K562 (cell line): ENCODE results near the gene SLC2A13. TPM values are rescaled to one million over a fixed set of nuclear protein-coding genes. Genes with fewer than 3 reads are reported as not detected.

Source experiments
- ATAC-seq: fragments of 200-7000 bp; cut with Tn5 transposase; 3 replicates; pipeline ENCODE4 v1.9.1; 2020; ENCODE audit warnings: moderate library complexity
- BruUV-seq: library from RNA; stranded (reverse); fragments of 400-500 nt; replicated peaks from 2 replicates; lab custom pipeline; 2021; lab: Mats Ljungman, UMichigan
- CTCF ChIA-PET: fragments of 300-600 bp; formaldehyde crosslinking; extraction: SDS; loops from one replicate; lab custom pipeline; 2021; ENCODE audit warnings: low intra/inter-chr PET ratio; lab: Yijun Ruan, JAX
- POLR2A ChIA-PET: fragments of 300-600, 350-650 bp; sonication (Branson Sonifier 250); formaldehyde crosslinking; extraction: SDS; loops from one replicate; lab custom pipeline; 2021; ENCODE audit warnings: antibody characterized with exemption, inconsistent platforms; lab: Yijun Ruan, JAX
- DNase-seq, 4 experiments: peaks; one replicate each; pipeline versions ENCODE4 v3.0.0 to v3.0.0-alpha.2; 2011 to 2018; ENCODE audit warnings: low spot score in 3 of 4, mixed read lengths in 3 of 4; ENCODE audit errors: extremely low read depth in 1 of 4
- FAIRE-seq: peaks from 2 replicates; lab custom pipeline; 2011; peaks lifted over from hg19 to GRCh38; lab: Jason Lieb, UNC
- H2AFZ ChIP-seq: 2 replicates; pipeline ENCODE4 v1.6.0; 2011; ENCODE audit warnings: low read depth, low read length, control low read depth, inconsistent platforms
- H3K27ac ChIP-seq: fragments of 200-600 bp; 3 replicates; pipeline ENCODE4 v1.8.0; 2011; ENCODE audit warnings: low read depth, mild to moderate bottlenecking, control low read depth, inconsistent platforms, low read length, moderate library complexity, mixed read lengths; ENCODE audit errors: extremely low read depth
- H3K27me3 ChIP-seq, 2 experiments: fragments of 300-600 bp in 1 of 2; 2 replicates in 1 of 2; 3 replicates in 1 of 2; pipeline versions ENCODE4 v1.6.0 to v1.8.0; 2011; ENCODE audit warnings: inconsistent platforms in 2 of 2, low read length in 2 of 2, mild to moderate bottlenecking in 1 of 2, mixed read lengths in 1 of 2, moderate library complexity in 1 of 2; ENCODE audit not compliant: control insufficient read depth in 2 of 2, insufficient read depth in 2 of 2
- H3K36me3 ChIP-seq: fragments of 300-600 bp; 3 replicates; pipeline ENCODE4 v1.8.0; 2011; ENCODE audit warnings: mild to moderate bottlenecking, low read length, inconsistent platforms; ENCODE audit not compliant: control insufficient read depth, insufficient read depth
- H3K4me1 ChIP-seq, 2 experiments: fragments of 200-600 bp in 1 of 2; replicated peaks in 1 of 2; 2 replicates in 1 of 2; 3 replicates in 1 of 2; pipeline versions ENCODE4 v1.5.1 to v1.8.0; 2011; ENCODE audit warnings: inconsistent platforms in 2 of 2, low read length in 2 of 2, mild to moderate bottlenecking in 1 of 2, mixed read lengths in 1 of 2, moderate library complexity in 1 of 2; ENCODE audit not compliant: control insufficient read depth in 2 of 2, insufficient read depth in 2 of 2
- H3K4me2 ChIP-seq: 2 replicates; pipeline ENCODE4 v1.6.1; 2011; ENCODE audit warnings: low read length, control low read depth, inconsistent platforms, mixed read lengths; ENCODE audit not compliant: insufficient read depth
- H3K4me3 ChIP-seq: fragments of 200-600 bp; sonication (generic), shearing (Covaris generic); 2 replicates; pipeline ENCODE4 v1.5.1; 2016; ENCODE audit warnings: control low read depth, inconsistent platforms
- H3K79me2 ChIP-seq: fragments of 200-600 bp; 3 replicates; pipeline ENCODE4 v1.8.0; 2011; ENCODE audit warnings: low read length, inconsistent platforms; ENCODE audit not compliant: control insufficient read depth, insufficient read depth
- H3K9ac ChIP-seq, 2 experiments: 2 replicates each; pipeline versions ENCODE4 v1.6.0 to v1.6.1; 2011; ENCODE audit warnings: low read depth in 2 of 2, low read length in 2 of 2, control low read depth in 1 of 2, inconsistent platforms in 1 of 2, mild to moderate bottlenecking in 1 of 2, mixed read lengths in 1 of 2; ENCODE audit not compliant: insufficient read depth in 1 of 2
- H3K9me1 ChIP-seq: one replicate; pipeline ENCODE4 v1.6.0; 2011; ENCODE audit warnings: inconsistent platforms, mild to moderate bottlenecking, low read length, moderate library complexity; ENCODE audit not compliant: control insufficient read depth, insufficient read depth
- H3K9me3 ChIP-seq: replicated peaks from 2 replicates; pipeline ENCODE4 v1.5.1; 2011; ENCODE audit warnings: low read depth, low read length, inconsistent platforms; ENCODE audit not compliant: control insufficient read depth, insufficient read depth
- H4K20me1 ChIP-seq: replicated peaks from 2 replicates; pipeline ENCODE4 v1.6.1; 2011; ENCODE audit warnings: low read length, inconsistent platforms, mixed read lengths; ENCODE audit not compliant: control insufficient read depth, insufficient read depth
- ATF7 ChIP-seq: fragments of 450-650 bp; IDR thresholded peaks from 2 replicates; pipeline ENCODE4 v1.7.1; 2014; ENCODE audit warnings: mild to moderate bottlenecking, moderate library complexity
- CCAR2 ChIP-seq: fragments of 200-400 bp; formaldehyde crosslinking; IDR thresholded peaks from 2 replicates; pipeline ENCODE4 v1.6.1; 2017; ENCODE audit warnings: mild to moderate bottlenecking, low read depth, low read length
- CHD1 ChIP-seq: fragments of 200-600 bp; sonication (generic); IDR thresholded peaks from one replicate; pipeline ENCODE4 v1.6.1; 2012; ENCODE audit warnings: mild to moderate bottlenecking, moderate library complexity, low read length, inconsistent platforms
- E2F3 ChIP-seq: fragments of 250-450 bp; sonication (Bioruptor Pico); IDR thresholded peaks from 2 replicates; pipeline ENCODE4 v1.4.0; 2020; ENCODE audit warnings: mild to moderate bottlenecking
- EP400 ChIP-seq: fragments of 450-650 bp; IDR thresholded peaks from 2 replicates; pipeline ENCODE4 v1.6.1; 2017; ENCODE audit warnings: antibody characterized with exemption, mild to moderate bottlenecking, moderate library complexity
- GABPB2 ChIP-seq: fragments of 250-450 bp; sonication (Bioruptor Pico); conservative IDR thresholded peaks from 2 replicates; pipeline ENCODE4 v1.5.1; 2021; ENCODE audit warnings: mild to moderate bottlenecking
- GTF2E2 ChIP-seq: fragments of 200-800 bp; sonication (Bioruptor generic); IDR thresholded peaks from 2 replicates; pipeline ENCODE4 v1.6.1; 2016; ENCODE audit warnings: missing genetic modification characterization, missing compliant biosample characterization
- HDAC1 ChIP-seq, 2 experiments: fragments of 450-650 bp; IDR thresholded peaks; 2 replicates each; pipeline ENCODE4 v1.6.1; 2016 to 2017; ENCODE audit warnings: inconsistent platforms in 1 of 2, mild to moderate bottlenecking in 1 of 2, moderate library complexity in 1 of 2
- HOXB6 ChIP-seq: fragments of 250-450 bp; sonication (Bioruptor Pico); IDR thresholded peaks from 2 replicates; pipeline ENCODE4 v1.5.1; 2022; ENCODE audit warnings: mild to moderate bottlenecking, borderline replicate concordance
- MCM7 ChIP-seq, 2 experiments: fragments of 450-650 bp; IDR thresholded peaks; 2 replicates each; pipeline ENCODE4 v1.6.1; 2016 to 2018
- NBN ChIP-seq: fragments of 450-650 bp; IDR thresholded peaks from 2 replicates; pipeline ENCODE4 v1.6.1; 2016; ENCODE audit warnings: low read depth, mild to moderate bottlenecking
- RFX7 ChIP-seq: fragments of 250-450 bp; sonication (Bioruptor Pico); IDR thresholded peaks from 2 replicates; pipeline ENCODE4 v1.5.1; 2021; ENCODE audit warnings: mild to moderate bottlenecking
- TAL1 ChIP-seq: fragments of 450-650 bp; IDR thresholded peaks from 2 replicates; pipeline ENCODE4 v1.6.1; 2016; ENCODE audit warnings: mild to moderate bottlenecking
- ZNF165 ChIP-seq: fragments of 250-450 bp; sonication (Bioruptor Pico); IDR thresholded peaks from 2 replicates; pipeline ENCODE4 v1.4.0; 2020; ENCODE audit warnings: borderline replicate concordance
- WGBS: fragments of 100-300 bp; shearing (Covaris generic); methylation state at CpG from one replicate; pipeline ENCODE4 v1.1.6; 2016; ENCODE audit warnings: low coverage, mixed read lengths; ENCODE audit not compliant: insufficient coverage; ENCODE audit errors: missing lambda C conversion rate; 5-methylcytosine and 5-hydroxymethylcytosine counted together
- in situ Hi-C: fragments of 300-500 bp; cut with MboI; formaldehyde crosslinking; loops from 4 replicates; pipeline ENCODE4 v1.15.0; 2018; ENCODE audit warnings: inconsistent platforms, mixed read lengths
- intact Hi-C: fragments of 100-400 bp; cut with micrococcal nuclease; formaldehyde crosslinking; loops from 2 replicates; pipeline ENCODE4 v1.14.2; 2022
- polyA plus RNA-seq, 8 experiments: library from polyadenylated mRNA; depleted of rRNA in 4 of 8; stranded (reverse) in 5 of 8; unstranded in 3 of 8; fragments of >200 nt; fragmentation: Nextera tagmentation in 2 of 8; fragmentation: Illumina TruSeq in 1 of 8; extraction: Ambion mirVana in 2 of 8; extraction: Trizol in 1 of 8; gene quantifications; 2 replicates each; pipeline versions ENCODE4 v1.2.1 to v1.2.3, GENCODE V29; 2011 to 2014; ENCODE audit warnings: inconsistent platforms in 1 of 8, missing spikeins in 1 of 8
- total RNA-seq, 7 experiments: library from RNA; depleted of rRNA in 6 of 7; stranded (reverse); fragments of >200 nt in 6 of 7; fragmentation: Illumina TruSeq in 2 of 7; extraction: Trizol in 2 of 7; gene quantifications; 2 replicates each; pipeline versions ENCODE4 v1.2.1 to v1.2.3, GENCODE V29; 2011 to 2021; ENCODE audit warnings: low replicate concordance in 1 of 7
- TF ChIP-seq, protein P1 (sequence below), 3 experiments: fragments of 200-800 bp in 1 of 3; fragments of 250-450 bp in 1 of 3; fragments of 450-650 bp in 1 of 3; sonication (Bioruptor Pico) in 1 of 3; sonication (Bioruptor generic) in 1 of 3; formaldehyde crosslinking in 1 of 3; IDR thresholded peaks; 2 replicates each; pipeline versions ENCODE4 v1.6.1 to v1.8.0; 2016 to 2022; ENCODE audit warnings: mild to moderate bottlenecking in 2 of 3, missing genetic modification characterization in 2 of 3, missing compliant biosample characterization in 1 of 3, moderate library complexity in 1 of 3
- TF ChIP-seq, protein P2 (sequence below): fragments of 450-650 bp; IDR thresholded peaks from 2 replicates; pipeline ENCODE4 v1.6.1; 2016; ENCODE audit warnings: antibody characterized with exemption
- TF ChIP-seq, protein P3 (sequence below): sonication (generic); formaldehyde crosslinking; IDR thresholded peaks from 2 replicates; pipeline ENCODE4 v1.8.1; 2022; ENCODE audit warnings: missing genetic modification reagents
- TF ChIP-seq, protein P4 (sequence below): fragments of 250-450 bp; sonication (Bioruptor Pico); IDR thresholded peaks from 2 replicates; pipeline ENCODE4 v1.8.0; 2022; ENCODE audit warnings: inconsistent platforms, mild to moderate bottlenecking, moderate library complexity, borderline replicate concordance

The SLC2A13 gene
- total and polyA plus RNA-seq, 9 of the 15 experiments (the other 6 are each of a cell fraction or from before 2014, with no cell fraction given) = 1.7 to 12.4 (median 9.0) TPM

DNA sequence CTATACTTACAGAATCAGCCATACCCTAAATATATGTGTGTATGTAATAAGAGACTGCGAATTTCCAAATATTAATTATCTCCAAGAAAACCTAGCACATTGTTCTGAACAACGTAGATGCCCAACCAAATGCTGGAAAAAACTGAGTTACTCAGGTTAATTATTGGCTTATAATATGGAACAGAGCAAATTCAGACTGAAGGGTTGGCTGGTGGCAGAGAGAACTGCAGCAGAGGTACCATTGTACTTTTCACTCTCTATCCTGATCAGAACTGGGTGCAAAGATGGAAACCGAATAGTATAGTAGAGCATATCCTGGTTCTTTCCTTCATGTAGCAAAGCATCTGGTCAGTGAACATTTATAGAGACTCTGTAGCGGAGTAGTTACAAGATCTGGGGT, 185.7 kb downstream of the SLC2A13 start:
- Histone ChIP-seq H3K4me3 (no peak overlapping the region), H3K36me3 (no peaks in the 10 kb centered on the region), H3K9me3 (no peaks in the 10 kb centered on the region), H3K79me2 (no peaks in the 10 kb centered on the region), H4K20me1 (no peaks in the 10 kb centered on the region), H3K9me1 (no peaks in the 10 kb centered on the region), H3K27ac (no peak overlapping the region), H3K9ac (no peak overlapping the region), H3K4me2 (no peak overlapping the region), H3K27me3 (no peaks in the 10 kb centered on the region), H2AFZ (no peak overlapping the region), H3K4me1 (no peaks in the 10 kb centered on the region)
- DNase-seq = no peak
- WGBS = 35% methylated on average over 4 of the region's 4 CpGs
- ATAC-seq = no peak
- BruUV-seq = no TSS peak
- FAIRE-seq = no peak
- CTCF ChIA-PET = no interaction called here
- intact Hi-C loops = no loop called here
- in situ Hi-C loops = no loop called here
- POLR2A ChIA-PET = no interaction called here
- TF ChIP-seq GABPB2 (CRISPR knock-in tag) = no peak
- no peak for TF ChIP-seq ZNF165 (CRISPR knock-in tag)
- TF ChIP-seq E2F3 (CRISPR knock-in tag) = no peak
- TF ChIP-seq HOXB6 = no peak
- TF ChIP-seq NBN = no peak
- TF ChIP-seq, protein P1, sequence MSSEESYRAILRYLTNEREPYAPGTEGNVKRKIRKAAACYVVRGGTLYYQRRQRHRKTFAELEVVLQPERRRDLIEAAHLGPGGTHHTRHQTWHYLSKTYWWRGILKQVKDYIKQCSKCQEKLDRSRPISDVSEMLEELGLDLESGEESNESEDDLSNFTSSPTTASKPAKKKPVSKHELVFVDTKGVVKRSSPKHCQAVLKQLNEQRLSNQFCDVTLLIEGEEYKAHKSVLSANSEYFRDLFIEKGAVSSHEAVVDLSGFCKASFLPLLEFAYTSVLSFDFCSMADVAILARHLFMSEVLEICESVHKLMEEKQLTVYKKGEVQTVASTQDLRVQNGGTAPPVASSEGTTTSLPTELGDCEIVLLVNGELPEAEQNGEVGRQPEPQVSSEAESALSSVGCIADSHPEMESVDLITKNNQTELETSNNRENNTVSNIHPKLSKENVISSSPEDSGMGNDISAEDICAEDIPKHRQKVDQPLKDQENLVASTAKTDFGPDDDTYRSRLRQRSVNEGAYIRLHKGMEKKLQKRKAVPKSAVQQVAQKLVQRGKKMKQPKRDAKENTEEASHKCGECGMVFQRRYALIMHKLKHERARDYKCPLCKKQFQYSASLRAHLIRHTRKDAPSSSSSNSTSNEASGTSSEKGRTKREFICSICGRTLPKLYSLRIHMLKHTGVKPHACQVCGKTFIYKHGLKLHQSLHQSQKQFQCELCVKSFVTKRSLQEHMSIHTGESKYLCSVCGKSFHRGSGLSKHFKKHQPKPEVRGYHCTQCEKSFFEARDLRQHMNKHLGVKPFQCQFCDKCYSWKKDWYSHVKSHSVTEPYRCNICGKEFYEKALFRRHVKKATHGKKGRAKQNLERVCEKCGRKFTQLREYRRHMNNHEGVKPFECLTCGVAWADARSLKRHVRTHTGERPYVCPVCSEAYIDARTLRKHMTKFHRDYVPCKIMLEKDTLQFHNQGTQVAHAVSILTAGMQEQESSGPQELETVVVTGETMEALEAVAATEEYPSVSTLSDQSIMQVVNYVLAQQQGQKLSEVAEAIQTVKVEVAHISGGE (CRISPR knock-in tag; IDR thresholded peaks at IDR 0.05) = no peak
- TF ChIP-seq EP400 = no peak
- no peak for TF ChIP-seq GTF2E2
- no peak for TF ChIP-seq RFX7 (CRISPR knock-in tag)
- TF ChIP-seq MCM7 (IDR thresholded peaks at IDR 0.05) = no peak
- TF ChIP-seq, protein P2, sequence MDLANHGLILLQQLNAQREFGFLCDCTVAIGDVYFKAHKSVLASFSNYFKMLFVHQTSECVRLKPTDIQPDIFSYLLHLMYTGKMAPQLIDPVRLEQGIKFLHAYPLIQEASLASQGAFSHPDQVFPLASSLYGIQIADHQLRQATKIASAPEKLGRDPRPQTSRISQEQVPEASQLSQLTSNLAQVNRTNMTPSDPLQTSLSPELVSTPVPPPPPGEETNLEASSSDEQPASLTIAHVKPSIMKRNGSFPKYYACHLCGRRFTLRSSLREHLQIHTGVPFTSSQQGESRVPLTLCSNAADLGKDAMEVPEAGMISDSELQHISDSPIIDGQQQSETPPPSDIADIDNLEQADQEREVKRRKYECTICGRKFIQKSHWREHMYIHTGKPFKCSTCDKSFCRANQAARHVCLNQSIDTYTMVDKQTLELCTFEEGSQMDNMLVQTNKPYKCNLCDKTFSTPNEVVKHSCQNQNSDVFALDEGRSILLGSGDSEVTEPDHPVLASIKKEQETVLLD = no peak
- TF ChIP-seq HDAC1 (IDR thresholded peaks at IDR 0.05) = no peak
- TF ChIP-seq CHD1 = no peak
- no peak for TF ChIP-seq CCAR2
- TF ChIP-seq ATF7 = no peak
- TF ChIP-seq, protein P3, sequence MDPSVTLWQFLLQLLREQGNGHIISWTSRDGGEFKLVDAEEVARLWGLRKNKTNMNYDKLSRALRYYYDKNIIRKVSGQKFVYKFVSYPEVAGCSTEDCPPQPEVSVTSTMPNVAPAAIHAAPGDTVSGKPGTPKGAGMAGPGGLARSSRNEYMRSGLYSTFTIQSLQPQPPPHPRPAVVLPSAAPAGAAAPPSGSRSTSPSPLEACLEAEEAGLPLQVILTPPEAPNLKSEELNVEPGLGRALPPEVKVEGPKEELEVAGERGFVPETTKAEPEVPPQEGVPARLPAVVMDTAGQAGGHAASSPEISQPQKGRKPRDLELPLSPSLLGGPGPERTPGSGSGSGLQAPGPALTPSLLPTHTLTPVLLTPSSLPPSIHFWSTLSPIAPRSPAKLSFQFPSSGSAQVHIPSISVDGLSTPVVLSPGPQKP (CRISPR knock-in tag) = no peak
- TF ChIP-seq, protein P4, sequence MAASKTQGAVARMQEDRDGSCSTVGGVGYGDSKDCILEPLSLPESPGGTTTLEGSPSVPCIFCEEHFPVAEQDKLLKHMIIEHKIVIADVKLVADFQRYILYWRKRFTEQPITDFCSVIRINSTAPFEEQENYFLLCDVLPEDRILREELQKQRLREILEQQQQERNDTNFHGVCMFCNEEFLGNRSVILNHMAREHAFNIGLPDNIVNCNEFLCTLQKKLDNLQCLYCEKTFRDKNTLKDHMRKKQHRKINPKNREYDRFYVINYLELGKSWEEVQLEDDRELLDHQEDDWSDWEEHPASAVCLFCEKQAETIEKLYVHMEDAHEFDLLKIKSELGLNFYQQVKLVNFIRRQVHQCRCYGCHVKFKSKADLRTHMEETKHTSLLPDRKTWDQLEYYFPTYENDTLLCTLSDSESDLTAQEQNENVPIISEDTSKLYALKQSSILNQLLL (CRISPR knock-in tag) = no peak
- TF ChIP-seq TAL1 = no peak
